ENCODE results near the gene LYPD6B.

LYPD6B gene

GRCh38 chr2:149009576-149010461 is 28.7 kb upstream of the LYPD6B start:
- no peak overlapping the region for H3K9ac ChIP-seq (ENCODE audit: low read depth in 1 of 2, low read length in 2 of 2)
- H3K4me3 ChIP-seq (ENCODE audit: low read length in 2 of 2) = no peak overlapping the region
- H3K27me3 ChIP-seq (ENCODE audit: control insufficient read depth in 2 of 2, insufficient read depth in 2 of 2, low read length in 2 of 2) = no peaks in the 10 kb centered on the region
- H3K4me1 ChIP-seq (ENCODE audit: control insufficient read depth in 2 of 2, insufficient read depth in 2 of 2, low read length in 2 of 2) = peaks cover 0 to 4% of the 10 kb centered on the region in 2 donors
- no peaks in the 10 kb centered on the region for H3K36me3 ChIP-seq (ENCODE audit: control insufficient read depth in 2 of 2, insufficient read depth in 2 of 2, low read length in 2 of 2)
- no peaks in the 10 kb centered on the region for H3K9me3 ChIP-seq (ENCODE audit: control insufficient read depth in 2 of 2, low read length in 2 of 2)
- no peak overlapping the region for H3K27ac ChIP-seq (ENCODE audit: low read depth in 2 of 2, low read length in 2 of 2)

- H3K4me1 ChIP-seq (ENCODE audit: control insufficient read depth in 2 of 2, insufficient read depth in 2 of 2, low read length in 2 of 2) = peaks cover 0 to 2% of the 10 kb centered on the region in 2 donors
- no peak overlapping the region for H3K27ac ChIP-seq (ENCODE audit: low read depth in 2 of 2, low read length in 2 of 2)
- no peak overlapping the region for H3K4me3 ChIP-seq (ENCODE audit: low read length in 2 of 2)
- H3K27me3 ChIP-seq (ENCODE audit: control insufficient read depth in 2 of 2, insufficient read depth in 2 of 2, low read length in 2 of 2) = no peaks in the 10 kb centered on the region
- no peak overlapping the region for H3K9ac ChIP-seq (ENCODE audit: low read depth in 1 of 2, low read length in 2 of 2)
- H3K36me3 ChIP-seq (ENCODE audit: control insufficient read depth in 2 of 2, insufficient read depth in 2 of 2, low read length in 2 of 2) = no peaks in the 10 kb centered on the region
- no peaks in the 10 kb centered on the region for H3K9me3 ChIP-seq (ENCODE audit: control insufficient read depth in 2 of 2, low read length in 2 of 2)
Measured at GRCh38 chr2:149012545-149012944, 26.0 kb upstream of the LYPD6B start.

DNA sequence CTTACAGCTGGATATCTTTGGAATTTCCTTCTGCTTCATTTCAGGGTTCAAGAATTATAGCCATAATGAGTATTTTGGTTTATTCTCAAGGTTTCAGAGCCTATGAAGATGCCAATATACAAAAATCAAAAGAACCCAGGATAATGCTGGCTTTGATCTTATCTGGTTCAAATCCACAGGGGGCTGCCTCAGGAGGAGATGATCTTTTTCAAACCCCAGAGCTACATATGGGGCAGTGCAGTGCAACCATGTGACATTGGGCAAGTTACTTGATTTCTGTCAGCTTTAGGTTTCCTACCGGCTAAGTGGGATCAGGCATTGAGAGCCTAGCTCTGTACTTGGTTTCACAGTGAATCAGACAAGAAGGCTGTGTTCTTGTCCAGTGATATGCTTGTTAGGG is 23.0 kb upstream of the LYPD6B start:
- no peaks in the 10 kb centered on the region for H3K27me3 ChIP-seq (ENCODE audit: control insufficient read depth in 2 of 2, insufficient read depth in 2 of 2, low read length in 2 of 2)
- no peaks in the 10 kb centered on the region for H3K36me3 ChIP-seq (ENCODE audit: control insufficient read depth in 2 of 2, insufficient read depth in 2 of 2, low read length in 2 of 2)
- H3K9me3 ChIP-seq (ENCODE audit: control insufficient read depth in 2 of 2, low read length in 2 of 2) = no peaks in the 10 kb centered on the region
- no peak overlapping the region for H3K4me3 ChIP-seq (ENCODE audit: low read length in 2 of 2)
- H3K4me1 ChIP-seq (ENCODE audit: control insufficient read depth in 2 of 2, insufficient read depth in 2 of 2, low read length in 2 of 2) = peaks cover 4 to 6% of the 10 kb centered on the region in 2 donors
- no peak overlapping the region for H3K9ac ChIP-seq (ENCODE audit: low read depth in 1 of 2, low read length in 2 of 2)
- no peak overlapping the region for H3K27ac ChIP-seq (ENCODE audit: low read depth in 2 of 2, low read length in 2 of 2)

- no peak overlapping the region for H3K9ac ChIP-seq (ENCODE audit: low read depth in 1 of 2, low read length in 2 of 2)
Measured at GRCh38 chr2:149015926-149016563, 22.5 kb upstream of the LYPD6B start.

GRCh38 chr2:149017116-149017985 is 21.1 kb upstream of the LYPD6B start:
- Histone ChIP-seq H3K9ac (ENCODE audit: low read depth in 1 of 2, low read length in 2 of 2) (no peak overlapping the region), H3K4me1 (ENCODE audit: control insufficient read depth in 2 of 2, insufficient read depth in 2 of 2, low read length in 2 of 2) (peaks cover 6% of the 10 kb centered on the region in 2 donors), H3K9me3 (ENCODE audit: control insufficient read depth in 2 of 2, low read length in 2 of 2) (no peaks in the 10 kb centered on the region), H3K36me3 (ENCODE audit: control insufficient read depth in 2 of 2, insufficient read depth in 2 of 2, low read length in 2 of 2) (no peaks in the 10 kb centered on the region), H3K27me3 (ENCODE audit: control insufficient read depth in 2 of 2, insufficient read depth in 2 of 2, low read length in 2 of 2) (no peaks in the 10 kb centered on the region), H3K27ac (ENCODE audit: low read depth in 2 of 2, low read length in 2 of 2) (no peak overlapping the region), H3K4me3 (ENCODE audit: low read length in 2 of 2) (no peak overlapping the region)

More at GRCh38 chr2:149015926-149016563, 22.5 kb upstream of the LYPD6B start:
- Histone ChIP-seq H3K27ac (ENCODE audit: low read depth in 2 of 2, low read length in 2 of 2) (no peak overlapping the region), H3K36me3 (ENCODE audit: control insufficient read depth in 2 of 2, insufficient read depth in 2 of 2, low read length in 2 of 2) (no peaks in the 10 kb centered on the region), H3K4me3 (ENCODE audit: low read length in 2 of 2) (no peak overlapping the region), H3K4me1 (ENCODE audit: control insufficient read depth in 2 of 2, insufficient read depth in 2 of 2, low read length in 2 of 2) (peaks cover 4 to 6% of the 10 kb centered on the region in 2 donors), H3K9me3 (ENCODE audit: control insufficient read depth in 2 of 2, low read length in 2 of 2) (no peaks in the 10 kb centered on the region), H3K27me3 (ENCODE audit: control insufficient read depth in 2 of 2, insufficient read depth in 2 of 2, low read length in 2 of 2) (no peaks in the 10 kb centered on the region)

- no peak overlapping the region for H3K4me3 ChIP-seq (ENCODE audit: low read length in 2 of 2)
- no peaks in the 10 kb centered on the region for H3K27me3 ChIP-seq (ENCODE audit: control insufficient read depth in 2 of 2, insufficient read depth in 2 of 2, low read length in 2 of 2)
- H3K36me3 ChIP-seq (ENCODE audit: control insufficient read depth in 2 of 2, insufficient read depth in 2 of 2, low read length in 2 of 2) = no peaks in the 10 kb centered on the region
- peaks cover 6% of the 10 kb centered on the region in 2 donors for H3K4me1 ChIP-seq (ENCODE audit: control insufficient read depth in 2 of 2, insufficient read depth in 2 of 2, low read length in 2 of 2)
- H3K9ac ChIP-seq (ENCODE audit: low read depth in 1 of 2, low read length in 2 of 2) = no peak overlapping the region
- H3K9me3 ChIP-seq (ENCODE audit: control insufficient read depth in 2 of 2, low read length in 2 of 2) = no peaks in the 10 kb centered on the region
- no peak overlapping the region for H3K27ac ChIP-seq (ENCODE audit: low read depth in 2 of 2, low read length in 2 of 2)
Measured at GRCh38 chr2:149018981-149019380, 19.5 kb upstream of the LYPD6B start.

DNA sequence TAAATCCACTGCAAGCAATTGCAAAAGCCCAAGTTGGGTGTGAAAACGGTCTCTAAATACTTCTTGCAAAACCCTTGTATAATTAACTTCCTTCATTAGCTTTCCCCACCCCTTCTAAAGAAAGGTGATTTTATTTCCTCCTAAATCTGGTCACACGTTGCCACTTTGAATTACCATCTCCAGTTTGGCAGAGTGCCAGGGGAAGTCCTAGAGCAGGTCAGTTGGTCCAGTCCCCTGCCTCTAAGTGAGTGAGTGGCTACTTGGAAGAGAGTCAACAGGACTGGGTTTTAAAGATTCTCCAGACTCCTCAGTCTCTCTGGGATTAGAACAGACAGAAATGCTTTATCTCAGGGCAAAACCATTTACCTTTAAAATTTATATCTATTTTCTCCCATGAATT is 18.7 kb upstream of the LYPD6B start:
- H3K4me1 ChIP-seq (ENCODE audit: control insufficient read depth in 2 of 2, insufficient read depth in 2 of 2, low read length in 2 of 2) = peaks cover 6% of the 10 kb centered on the region in 2 donors
- no peaks in the 10 kb centered on the region for H3K9me3 ChIP-seq (ENCODE audit: control insufficient read depth in 2 of 2, low read length in 2 of 2)
- no peak overlapping the region for H3K9ac ChIP-seq (ENCODE audit: low read depth in 1 of 2, low read length in 2 of 2)
- H3K27me3 ChIP-seq (ENCODE audit: control insufficient read depth in 2 of 2, insufficient read depth in 2 of 2, low read length in 2 of 2) = no peaks in the 10 kb centered on the region
- H3K36me3 ChIP-seq (ENCODE audit: control insufficient read depth in 2 of 2, insufficient read depth in 2 of 2, low read length in 2 of 2) = no peaks in the 10 kb centered on the region
- no peak overlapping the region for H3K4me3 ChIP-seq (ENCODE audit: low read length in 2 of 2)
- H3K27ac ChIP-seq (ENCODE audit: low read depth in 2 of 2, low read length in 2 of 2) = no peak overlapping the region

- H3K9me3 ChIP-seq (ENCODE audit: control insufficient read depth in 2 of 2, low read length in 2 of 2) = no peaks in the 10 kb centered on the region
- H3K36me3 ChIP-seq (ENCODE audit: control insufficient read depth in 2 of 2, insufficient read depth in 2 of 2, low read length in 2 of 2) = no peaks in the 10 kb centered on the region
- H3K4me1 ChIP-seq (ENCODE audit: control insufficient read depth in 2 of 2, insufficient read depth in 2 of 2, low read length in 2 of 2) = peaks cover 6% of the 10 kb centered on the region in 2 donors
- H3K9ac ChIP-seq (ENCODE audit: low read depth in 1 of 2, low read length in 2 of 2) = no peak overlapping the region
- H3K27me3 ChIP-seq (ENCODE audit: control insufficient read depth in 2 of 2, insufficient read depth in 2 of 2, low read length in 2 of 2) = no peaks in the 10 kb centered on the region
- H3K27ac ChIP-seq (ENCODE audit: low read depth in 2 of 2, low read length in 2 of 2) = no peak overlapping the region
- no peak overlapping the region for H3K4me3 ChIP-seq (ENCODE audit: low read length in 2 of 2)
Measured at GRCh38 chr2:149020432-149020851, 18.1 kb upstream of the LYPD6B start.

- Histone ChIP-seq H3K9ac (ENCODE audit: low read depth in 1 of 2, low read length in 2 of 2) (no peak overlapping the region), H3K27me3 (ENCODE audit: control insufficient read depth in 2 of 2, insufficient read depth in 2 of 2, low read length in 2 of 2) (no peaks in the 10 kb centered on the region), H3K4me1 (ENCODE audit: control insufficient read depth in 2 of 2, insufficient read depth in 2 of 2, low read length in 2 of 2) (peaks cover 6% of the 10 kb centered on the region in 2 donors), H3K9me3 (ENCODE audit: control insufficient read depth in 2 of 2, low read length in 2 of 2) (no peaks in the 10 kb centered on the region), H3K4me3 (ENCODE audit: low read length in 2 of 2) (no peak overlapping the region), H3K36me3 (ENCODE audit: control insufficient read depth in 2 of 2, insufficient read depth in 2 of 2, low read length in 2 of 2) (no peaks in the 10 kb centered on the region), H3K27ac (ENCODE audit: low read depth in 2 of 2, low read length in 2 of 2) (no peak overlapping the region)
Measured at GRCh38 chr2:149021271-149021719, 17.2 kb upstream of the LYPD6B start.

Data from mucosa of rectum (tissue), 2 donors.